ENCODE results near the gene PRKRIP1.
A peak's percentile ranks its signal among the peaks of the same experiment; 100 is the strongest.
"Not testable (repeated sequence)": the region's sequence is repeated elsewhere in the genome, so short reads cannot be mapped to it uniquely, and the experiment has no call there.

Gene PRKRIP1

GRCh38 chr7:102460467-102460866, 64.3 kb downstream of the PRKRIP1 start:
- DNase-seq, result no peak

DNA sequence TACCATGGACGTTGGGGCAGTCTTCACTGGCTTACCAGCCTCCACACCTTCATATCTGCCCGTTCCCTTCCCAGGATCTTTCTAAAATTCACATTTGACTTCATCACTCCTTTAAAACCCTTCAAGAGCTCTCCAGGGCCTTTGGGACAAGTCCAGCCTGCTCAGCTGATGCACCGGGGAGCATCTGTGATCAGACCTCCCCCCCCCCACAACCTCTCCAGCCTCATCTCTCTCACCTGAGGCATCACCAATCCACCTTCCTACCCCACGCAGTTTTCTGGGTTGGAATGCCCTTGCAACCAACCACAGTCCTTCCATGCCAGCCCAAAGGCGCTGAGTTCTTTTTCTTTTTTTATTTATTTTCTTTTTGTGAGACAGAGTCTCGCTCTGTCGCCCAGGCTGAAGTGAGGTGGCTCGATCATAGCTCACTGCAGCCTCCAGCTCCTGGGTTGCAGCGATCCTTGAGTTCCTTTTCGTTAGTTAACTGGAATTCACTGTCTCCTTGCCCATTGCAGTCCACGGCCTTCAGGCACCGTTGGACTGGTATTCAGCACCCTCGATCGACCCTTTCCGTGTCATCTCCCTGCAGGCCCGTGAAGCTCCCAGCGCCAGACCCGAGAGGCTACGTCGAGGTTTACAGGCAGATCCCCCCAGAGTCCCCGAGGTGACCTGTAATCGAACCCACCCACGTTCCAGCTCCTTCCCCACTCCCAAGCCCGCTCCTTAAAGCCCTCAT, 67.8 kb downstream of the PRKRIP1 start:
- DNase-seq, result no peak

DNA sequence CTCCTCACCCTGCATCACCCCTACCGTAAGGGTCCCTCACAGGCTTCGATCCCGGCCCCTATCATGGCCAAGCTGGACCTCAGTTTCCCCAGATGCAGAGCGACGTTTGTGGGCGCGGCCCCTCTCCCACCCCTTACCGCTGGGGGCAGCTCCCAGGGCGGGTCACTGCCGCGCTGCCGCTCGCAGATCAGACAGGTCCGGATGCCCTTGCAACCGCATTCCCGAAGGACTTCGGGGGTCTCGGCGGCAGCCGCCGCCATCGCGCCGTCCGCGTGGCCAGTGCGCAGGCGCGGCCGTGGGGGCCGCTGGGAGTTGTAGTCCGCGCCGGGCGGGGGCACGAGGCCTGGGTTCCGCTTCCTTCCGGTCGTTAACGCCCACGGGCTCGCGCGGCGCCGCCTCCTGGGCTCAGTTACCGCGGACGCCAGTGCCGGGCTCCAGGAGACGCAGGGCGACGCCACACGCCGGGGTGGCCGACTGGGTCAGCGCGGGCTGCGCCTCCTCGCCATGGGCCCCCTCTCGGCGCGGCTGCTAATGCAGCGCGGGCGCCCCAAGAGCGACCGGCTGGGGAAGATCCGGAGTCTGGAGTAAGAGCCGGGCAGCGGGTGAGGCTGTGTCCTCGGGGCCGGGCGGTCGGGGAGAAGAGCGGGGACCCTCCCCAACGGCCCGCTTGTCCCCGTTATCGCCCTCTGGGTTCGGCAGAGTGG, 68.6 kb downstream of the PRKRIP1 start, which contains the start of the genes ALKBH4 and LRWD1:
Gene ALKBH4 (minus strand): TSS at position 287 of the 704 bp plus-strand sequence. CDS start 27 bp downstream, at position 260.
Gene LRWD1 (plus strand): TSS at position 408 of the 704 bp plus-strand sequence. CDS start 97 bp downstream, at position 505.
- peak; percentile 92 for DNase-seq

- DNase-seq, result no peak
These were observed 69.9 kb downstream of the PRKRIP1 start for GRCh38 chr7:102466097-102466496.

GRCh38 chr7:102467581-102468477, 71.7 kb downstream of the PRKRIP1 start:
- no peak for DNase-seq

DNA sequence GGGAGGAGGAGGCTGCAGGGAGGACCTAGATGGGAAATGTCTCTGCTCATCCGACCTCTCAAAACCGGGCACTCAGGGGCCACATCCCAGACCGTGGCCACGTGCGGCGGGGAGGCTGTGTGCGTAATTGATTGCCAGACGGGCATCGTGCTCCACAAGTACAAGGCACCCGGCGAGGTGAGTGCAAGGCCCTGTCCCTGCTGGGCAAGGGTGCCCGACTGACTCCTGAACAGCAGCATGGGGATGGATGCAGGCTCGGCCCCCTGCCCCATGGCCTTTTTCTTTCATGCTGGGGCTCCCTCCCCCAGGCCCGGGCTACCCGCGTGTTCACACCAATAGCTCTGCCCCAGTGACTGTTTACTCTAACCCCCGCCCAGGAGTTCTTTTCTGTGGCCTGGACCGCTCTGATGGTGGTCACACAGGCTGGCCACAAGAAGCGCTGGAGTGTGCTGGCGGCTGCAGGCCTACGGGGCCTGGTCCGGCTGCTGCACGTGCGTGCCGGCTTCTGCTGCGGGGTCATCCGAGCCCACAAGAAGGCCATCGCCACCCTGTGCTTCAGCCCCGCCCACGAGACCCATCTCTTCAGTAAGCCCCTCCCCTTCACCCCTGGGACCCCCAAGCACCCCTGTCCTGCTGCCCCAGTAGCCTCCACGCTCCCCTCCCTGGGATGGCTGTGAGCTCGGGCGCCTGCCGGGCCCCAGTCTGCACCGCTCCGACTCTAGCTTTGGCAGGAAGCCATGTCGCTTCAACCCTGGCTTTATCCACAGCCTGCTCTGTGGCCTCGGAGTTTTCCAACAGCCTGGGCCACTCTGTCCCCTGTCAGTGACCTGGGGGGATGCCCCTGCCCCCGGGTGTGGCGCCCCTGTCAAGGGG, 72.6 kb downstream of the PRKRIP1 start:
- no peak for DNase-seq

DNA sequence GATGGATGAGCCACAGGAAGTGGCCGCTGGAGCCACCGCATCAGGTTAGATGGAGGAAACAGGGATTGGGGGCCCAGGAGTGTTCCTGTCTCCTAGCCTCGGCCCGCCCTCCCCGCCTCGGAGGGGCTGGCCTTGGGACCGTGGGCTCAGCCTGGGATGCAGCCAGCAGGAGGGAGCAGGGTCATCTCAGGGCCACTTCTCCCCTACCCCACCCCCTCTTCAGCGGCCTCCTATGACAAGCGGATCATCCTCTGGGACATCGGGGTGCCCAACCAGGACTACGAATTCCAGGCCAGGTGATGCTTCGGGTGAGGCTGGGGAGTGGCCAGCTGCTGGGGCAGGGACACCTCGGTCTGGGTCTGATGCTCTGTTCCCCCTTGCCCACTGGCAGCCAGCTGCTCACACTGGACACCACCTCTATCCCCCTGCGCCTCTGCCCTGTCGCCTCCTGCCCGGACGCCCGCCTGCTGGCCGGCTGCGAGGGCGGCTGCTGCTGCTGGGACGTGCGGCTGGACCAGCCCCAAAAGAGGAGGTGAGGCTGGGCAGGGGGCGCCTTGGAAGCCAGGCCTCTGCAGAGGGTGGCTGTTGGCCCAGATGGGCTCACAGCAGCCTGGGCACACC, 73.3 kb downstream of the PRKRIP1 start:
- no peak for DNase-seq

DNA sequence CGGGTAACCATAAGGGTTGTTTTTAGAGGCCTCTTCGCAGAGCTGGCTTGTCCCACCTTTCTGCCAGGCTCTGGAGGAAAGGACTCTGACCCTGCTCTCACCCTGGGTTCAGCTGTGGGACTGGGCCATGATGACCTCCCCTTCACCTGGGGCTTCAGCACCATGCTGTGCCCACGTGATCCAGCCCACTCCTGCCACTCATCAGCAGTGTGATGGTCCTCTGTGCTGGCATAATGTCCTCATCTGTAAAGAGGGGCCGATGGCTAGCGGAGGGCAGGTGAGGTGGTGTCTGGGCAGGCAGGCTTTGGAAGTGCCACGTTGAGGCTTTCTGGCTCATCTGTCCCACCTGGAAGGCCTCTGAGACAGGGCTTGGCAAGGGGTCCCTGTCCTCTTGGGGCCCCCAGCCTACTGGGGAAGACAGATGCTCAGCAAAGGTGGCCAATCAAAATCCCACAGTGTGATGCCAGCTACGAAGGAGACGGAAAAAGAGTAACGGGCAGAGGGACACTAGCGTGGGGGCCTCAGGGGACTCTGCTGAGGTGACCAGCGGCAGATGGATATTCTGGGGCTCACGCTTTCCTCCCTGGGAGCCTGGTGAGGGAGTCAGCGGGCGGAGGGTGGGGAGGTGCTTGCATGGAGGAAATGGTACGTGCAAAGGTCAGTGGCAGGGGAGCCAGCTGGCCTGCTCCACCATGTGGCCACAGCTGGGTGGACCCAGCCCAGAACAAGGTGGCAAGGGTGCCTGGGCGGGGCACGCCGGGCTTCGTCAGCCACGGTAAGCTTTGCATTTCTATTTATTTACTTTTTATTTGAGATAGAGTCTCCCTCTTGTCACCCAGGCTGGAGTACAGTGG, 74.0 kb downstream of the PRKRIP1 start:
- no peak for DNase-seq

DNA sequence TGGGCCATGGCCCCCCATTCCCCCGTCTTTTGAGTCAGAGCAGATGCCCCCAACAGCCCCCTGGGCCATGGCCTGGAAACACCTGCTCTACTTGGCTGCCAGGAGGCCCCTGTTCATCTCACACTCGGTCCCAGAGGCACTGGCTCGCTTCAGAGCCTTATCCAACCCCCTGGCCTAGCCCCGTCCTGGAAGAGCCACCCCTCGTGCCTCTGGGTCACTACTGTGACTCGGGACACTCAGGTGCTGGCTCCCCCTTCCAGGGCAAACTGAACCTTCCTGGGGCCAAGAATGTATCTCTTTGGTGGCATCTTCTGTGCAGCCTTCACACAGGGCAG, 75.6 kb downstream of the PRKRIP1 start:
- DNase-seq, result no peak

DNA sequence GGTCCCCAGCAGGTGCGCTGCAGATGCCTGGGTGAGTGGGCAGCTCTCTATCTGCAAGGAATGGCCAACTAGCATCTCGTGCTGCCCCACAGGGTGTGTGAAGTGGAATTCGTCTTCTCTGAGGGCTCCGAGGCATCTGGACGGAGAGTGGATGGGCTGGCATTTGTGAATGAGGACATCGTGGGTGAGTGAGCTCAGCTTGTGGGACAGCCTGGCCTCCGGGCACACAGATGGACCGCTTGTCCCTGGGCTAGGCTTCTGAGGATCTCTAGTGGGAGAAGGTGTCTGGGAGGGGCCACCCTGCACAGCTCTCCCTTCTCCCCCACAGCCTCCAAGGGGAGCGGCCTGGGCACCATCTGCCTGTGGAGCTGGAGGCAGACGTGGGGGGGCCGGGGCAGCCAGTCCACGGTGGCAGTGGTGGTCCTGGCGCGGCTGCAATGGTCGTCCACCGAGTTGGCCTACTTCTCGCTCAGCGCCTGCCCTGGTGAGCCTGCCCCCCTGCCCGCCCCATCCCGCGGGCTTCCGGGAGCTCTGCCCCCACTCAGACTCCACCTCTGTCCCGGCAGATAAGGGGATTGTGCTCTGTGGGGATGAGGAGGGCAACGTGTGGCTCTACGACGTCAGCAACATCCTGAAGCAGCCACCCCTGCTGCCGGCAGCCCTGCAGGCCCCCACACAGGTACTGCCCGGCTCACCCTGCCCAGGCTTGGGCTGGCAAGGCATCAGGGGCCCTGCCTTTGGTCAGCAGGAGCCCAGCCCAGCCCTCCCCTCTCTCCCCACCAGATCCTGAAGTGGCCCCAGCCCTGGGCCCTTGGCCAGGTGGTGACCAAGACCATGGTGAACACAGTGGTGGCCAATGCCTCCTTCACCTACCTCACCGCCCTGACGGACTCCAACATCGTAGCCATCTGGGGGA, 76.2 kb downstream of the PRKRIP1 start:
- no peak for DNase-seq

DNA sequence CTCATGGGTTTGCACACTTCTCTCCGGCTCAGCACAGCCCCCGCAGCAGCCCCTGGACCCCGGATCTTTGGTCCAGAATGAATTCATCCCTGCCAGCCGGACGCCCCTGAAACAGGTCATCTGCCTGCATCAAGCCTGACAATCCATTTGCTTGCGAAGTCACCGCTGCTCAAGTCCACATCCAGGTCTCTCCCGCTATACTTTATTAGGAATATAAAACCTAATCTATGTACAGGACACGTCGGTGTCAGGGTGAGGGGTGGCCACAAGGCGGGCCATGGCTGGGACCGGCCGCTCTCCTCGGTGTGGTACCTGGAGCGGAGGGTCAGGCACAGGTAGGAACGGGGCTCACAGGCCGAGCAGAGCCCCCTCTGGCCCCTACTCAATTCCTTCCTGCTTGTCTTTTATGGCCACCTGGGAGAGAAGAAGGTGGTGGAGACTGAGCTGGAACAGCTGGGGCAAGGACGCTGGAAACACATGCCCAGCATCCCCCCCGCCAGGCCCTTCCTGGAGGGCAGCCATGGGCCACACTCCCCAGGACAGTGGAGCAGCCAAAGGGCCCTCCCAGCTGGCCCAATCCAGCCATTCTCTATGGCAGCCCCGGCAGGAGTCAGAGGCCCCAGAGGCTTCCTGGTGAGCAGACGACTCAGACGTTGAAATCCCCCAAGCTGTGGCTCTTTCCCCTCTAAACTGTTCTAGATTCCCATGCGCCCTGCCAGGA, 77.3 kb downstream of the PRKRIP1 start:
- DNase-seq, result no peak

GRCh38 chr7:102474116-102474515, 78.0 kb downstream of the PRKRIP1 start:
- not testable (repeated sequence) for DNase-seq

DNA sequence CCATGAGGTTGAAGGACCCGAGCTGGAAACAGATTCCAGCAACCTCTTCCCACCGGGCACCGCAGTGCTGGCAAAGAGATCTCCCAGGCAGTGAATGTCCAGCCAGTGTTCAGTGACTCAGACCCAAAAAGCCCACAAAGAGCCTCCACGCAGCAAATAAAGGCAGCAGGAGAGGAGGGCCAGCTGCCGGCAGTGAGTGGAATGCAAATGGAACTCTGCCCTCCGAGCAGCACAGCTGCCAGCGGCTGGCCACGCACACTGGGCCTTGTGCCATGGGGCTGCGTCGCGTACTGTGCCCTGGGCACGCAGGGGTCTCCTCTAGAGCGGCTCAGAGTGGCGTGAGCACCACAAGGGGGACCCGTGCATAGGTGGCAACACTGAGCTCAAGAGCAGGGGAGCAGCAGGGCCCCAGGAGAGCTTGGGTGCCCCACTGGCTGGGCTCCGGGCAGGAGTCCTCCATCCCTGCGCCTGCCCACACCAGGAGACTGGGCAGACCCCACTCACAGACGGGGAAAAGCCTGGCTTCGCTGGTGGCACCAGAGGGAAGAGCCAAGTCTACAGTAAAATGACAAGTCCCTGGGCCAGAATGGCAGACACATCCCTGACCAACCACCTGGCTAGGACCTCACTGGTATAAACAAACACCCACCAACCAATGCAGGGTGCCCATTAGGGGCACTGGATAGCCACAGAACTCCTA, 78.7 kb downstream of the PRKRIP1 start:
- not testable (repeated sequence) for DNase-seq
